Tibial nerve (tissue), 4 donors: ENCODE measurements around the gene ZNF420. TPM values are rescaled to one million over a fixed set of nuclear protein-coding genes. Genes with fewer than 3 reads are reported as not detected.
"Not testable (repeated sequence)": the region's sequence is repeated elsewhere in the genome, so short reads cannot be mapped to it uniquely, and the experiment has no call there.

Source experiments
- DNase-seq, 2 donors: peaks; one replicate each; pipeline ENCODE4 v3.0.0-alpha.2; 2019; ENCODE audit warnings: low spot score in 2 of 2
- H3K27ac ChIP-seq, 4 donors: fragments of 200-600 bp; sonication (generic) in 3 of 4; one replicate each; pipeline ENCODE4 v1.5.1; 2017 to 2019; ENCODE audit warnings: mild to moderate bottlenecking in 1 of 4
- H3K27me3 ChIP-seq, 2 donors: fragments of 200-600 bp; sonication (generic) in 1 of 2; one replicate each; pipeline versions ENCODE4 v1.5.1 to v1.6.0; 2017 to 2019
- H3K36me3 ChIP-seq, 3 donors: fragments of 200-600 bp; sonication (generic); one replicate each; pipeline ENCODE4 v1.5.1; 2018 to 2019
- H3K4me1 ChIP-seq, 4 donors: fragments of 200-600 bp; sonication (generic) in 3 of 4; one replicate each; pipeline ENCODE4 v1.5.1; 2017 to 2019
- H3K4me3 ChIP-seq, 4 donors: fragments of 200-600 bp; sonication (generic) in 3 of 4; one replicate each; pipeline ENCODE4 v1.5.1; 2017 to 2019; ENCODE audit warnings: mild to moderate bottlenecking in 1 of 4, moderate library complexity in 1 of 4
- H3K9me3 ChIP-seq, 4 donors: fragments of 200-600 bp; sonication (generic) in 3 of 4; one replicate each; pipeline ENCODE4 v1.5.1; 2017 to 2019
- CTCF ChIP-seq, 5 experiments: fragments of 200-600 bp in 3 of 5; fragments of 450-650 bp in 2 of 5; sonication (generic) in 3 of 5; IDR thresholded peaks; one replicate each; pipeline ENCODE4 v1.5.1; 2016 to 2019; ENCODE audit warnings: antibody characterized with exemption in 5 of 5, mild to moderate bottlenecking in 3 of 5, moderate library complexity in 2 of 5
- EP300 ChIP-seq, 2 donors: sonication (generic); formaldehyde crosslinking; IDR thresholded peaks; one replicate each; pipeline ENCODE4 v1.6.1; 2017; ENCODE audit warnings: antibody characterized with exemption in 2 of 2, mild to moderate bottlenecking in 1 of 2
- POLR2A ChIP-seq, 2 donors: fragments of 450-650 bp; IDR thresholded peaks; one replicate each; pipeline ENCODE4 v1.6.1; 2017; ENCODE audit warnings: antibody characterized with exemption in 2 of 2, mild to moderate bottlenecking in 2 of 2, moderate library complexity in 2 of 2
- WGBS, 2 donors: methylation state at CpG; one replicate each; pipeline ENCODE4 v1.1.5; 2018; 5-methylcytosine and 5-hydroxymethylcytosine counted together
- total RNA-seq, 4 donors: library from RNA; depleted of rRNA; stranded (reverse); fragments of >200 nt; gene quantifications; one replicate each; pipeline ENCODE4 v1.1.0, GENCODE V29; 2016

Gene ZNF420
- total RNA-seq, 4 donors from 2014 or later = 8.7 to 13.5 (median 10.5) TPM

GRCh38 chr19:37079238-37079637, 1.0 kb downstream of the ZNF420 start:
- peak overlapping the region; percentile 62 to 87 (median 78) for H3K4me3 ChIP-seq

GRCh38 chr19:37082307-37082706, 4.1 kb downstream of the ZNF420 start:
- TF ChIP-seq CTCF (IDR thresholded peaks at IDR 0.05) = no peak
- no peak for TF ChIP-seq EP300 (IDR thresholded peaks at IDR 0.05)
- no peak for TF ChIP-seq POLR2A (IDR thresholded peaks at IDR 0.05)
- peaks cover 0 to 16% (median 9%) of the 10 kb centered on the region in 4 donors for H3K4me1 ChIP-seq
- H3K4me3 ChIP-seq = no peak overlapping the region
- peaks cover 0 to 73% (median 0%) of the 10 kb centered on the region in 3 donors for H3K36me3 ChIP-seq
- H3K9me3 ChIP-seq = peaks cover 0 to 74% (median 27%) of the 10 kb centered on the region in 4 donors
- H3K27me3 ChIP-seq = no peaks in the 10 kb centered on the region
- no peak for DNase-seq
- H3K27ac ChIP-seq = no peak overlapping the region
- WGBS, 2 donors = 95 to 100% methylated on average over 2 of the region's 2 CpGs

More at GRCh38 chr19:37079238-37079637, 1.0 kb downstream of the ZNF420 start:
- H3K9me3 ChIP-seq = peaks cover 0 to 48% (median 13%) of the 10 kb centered on the region in 4 donors
- WGBS, 2 donors = 76 to 82% methylated on average over 4 of the region's 4 CpGs
- TF ChIP-seq POLR2A (IDR thresholded peaks at IDR 0.05) = no peak
- no peak for TF ChIP-seq EP300 (IDR thresholded peaks at IDR 0.05)
- H3K36me3 ChIP-seq = peaks cover 0 to 43% (median 0%) of the 10 kb centered on the region in 3 donors
- no peak for DNase-seq
- no peaks in the 10 kb centered on the region for H3K27me3 ChIP-seq
- H3K27ac ChIP-seq = no peak overlapping the region
- H3K4me1 ChIP-seq = peaks cover 0 to 20% (median 9%) of the 10 kb centered on the region in 4 donors

GRCh38 chr19:37087110-37087509, 8.9 kb downstream of the ZNF420 start:
- DNase-seq = no peak
- Histone ChIP-seq H3K9me3 (peaks cover 0 to 100% (median 47%) of the 10 kb centered on the region in 4 donors), H3K27ac (no peak overlapping the region)

GRCh38 chr19:37095859-37096258, 17.6 kb downstream of the ZNF420 start:
- TF ChIP-seq CTCF (IDR thresholded peaks at IDR 0.05) = no peak
- no peak for TF ChIP-seq EP300 (IDR thresholded peaks at IDR 0.05)
- TF ChIP-seq POLR2A (IDR thresholded peaks at IDR 0.05) = no peak
- Histone ChIP-seq H3K9me3 (peaks cover 0 to 100% (median 45%) of the 10 kb centered on the region in 4 donors), H3K36me3 (peaks cover 10 to 100% (median 55%) of the 10 kb centered on the region in 3 donors), H3K27ac (no peak overlapping the region), H3K27me3 (no peaks in the 10 kb centered on the region), H3K4me3 (no peak overlapping the region), H3K4me1 (no peaks in the 10 kb centered on the region)
- 94 to 100% methylated on average over 1 of the region's 1 CpG for WGBS, 2 donors
- no peak for DNase-seq

More at GRCh38 chr19:37087110-37087509, 8.9 kb downstream of the ZNF420 start:
- Histone ChIP-seq H3K27me3 (no peaks in the 10 kb centered on the region), H3K4me3 (no peak overlapping the region), H3K36me3 (peaks cover 7 to 98% (median 18%) of the 10 kb centered on the region in 3 donors), H3K4me1 (no peaks in the 10 kb centered on the region)
- no peak for TF ChIP-seq CTCF (IDR thresholded peaks at IDR 0.05)
- TF ChIP-seq POLR2A (IDR thresholded peaks at IDR 0.05) = no peak
- no peak for TF ChIP-seq EP300 (IDR thresholded peaks at IDR 0.05)
- 100% methylated on average over 1 of the region's 1 CpG for WGBS, 2 donors

- DNase-seq = no peak
- no peak overlapping the region for H3K27ac ChIP-seq
- H3K4me1 ChIP-seq = no peaks in the 10 kb centered on the region
- peaks cover 0 to 100% (median 51%) of the 10 kb centered on the region in 4 donors for H3K9me3 ChIP-seq
- H3K4me3 ChIP-seq = no peak overlapping the region
- no peaks in the 10 kb centered on the region for H3K27me3 ChIP-seq
- peaks cover 3 to 100% (median 48%) of the 10 kb centered on the region in 3 donors for H3K36me3 ChIP-seq
- 98 to 100% methylated on average over 1 of the region's 1 CpG for WGBS, 2 donors
- no peak for TF ChIP-seq EP300 (IDR thresholded peaks at IDR 0.05)
- no peak for TF ChIP-seq POLR2A (IDR thresholded peaks at IDR 0.05)
These were observed 20.3 kb downstream of the ZNF420 start for GRCh38 chr19:37098570-37098969.

- not testable (repeated sequence) for H3K4me1 ChIP-seq, H3K27ac ChIP-seq, H3K27me3 ChIP-seq, H3K4me3 ChIP-seq, DNase-seq
- H3K36me3 ChIP-seq = peaks cover 0 to 96% (median 48%) of the 10 kb centered on the region in 3 donors
- 92 to 96% methylated on average over 5 of the region's 5 CpGs for WGBS, 2 donors
- H3K9me3 ChIP-seq = peaks cover 0 to 97% (median 48%) of the 10 kb centered on the region in 4 donors
These were observed 25.9 kb downstream of the ZNF420 start for GRCh38 chr19:37104135-37104534.

- Histone ChIP-seq H3K36me3 (peaks cover 0 to 100% (median 50%) of the 10 kb centered on the region in 3 donors), H3K9me3 (peaks cover 12 to 100% (median 59%) of the 10 kb centered on the region in 4 donors)
- not testable (repeated sequence) for H3K27ac ChIP-seq, H3K4me1 ChIP-seq, H3K27me3 ChIP-seq, DNase-seq, H3K4me3 ChIP-seq
- WGBS, 2 donors = 72 to 78% methylated on average over 7 of the region's 7 CpGs
These were observed 33.5 kb downstream of the ZNF420 start for GRCh38 chr19:37111753-37112152.
